Superior temporal gyrus (tissue), 1 donor: ENCODE data around the gene BHLHA15.

ENCODE experiments used
- DNase-seq: peaks from one replicate; pipeline ENCODE4 v3.0.0-alpha.2; 2016; ENCODE audit errors: extremely low spot score

Gene BHLHA15

DNA sequence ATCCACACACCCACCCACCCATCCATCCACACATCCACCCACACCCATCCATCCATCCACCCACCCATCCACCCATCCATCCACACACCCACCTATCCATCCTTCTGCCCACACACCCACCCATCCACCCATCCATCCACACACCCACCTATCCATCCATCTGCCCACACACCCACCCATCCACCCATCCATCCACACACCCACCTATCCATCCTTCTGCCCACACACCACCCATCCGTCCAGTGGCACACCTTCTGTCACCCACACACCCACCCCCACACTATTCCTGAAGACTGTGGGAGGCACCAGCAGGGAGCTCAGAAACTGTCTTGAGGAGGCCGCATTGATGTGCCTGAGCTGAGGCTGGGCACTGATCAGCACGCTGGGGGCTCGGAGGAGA is 31.7 kb downstream of the BHLHA15 start:
- DNase-seq = no peak

DNA sequence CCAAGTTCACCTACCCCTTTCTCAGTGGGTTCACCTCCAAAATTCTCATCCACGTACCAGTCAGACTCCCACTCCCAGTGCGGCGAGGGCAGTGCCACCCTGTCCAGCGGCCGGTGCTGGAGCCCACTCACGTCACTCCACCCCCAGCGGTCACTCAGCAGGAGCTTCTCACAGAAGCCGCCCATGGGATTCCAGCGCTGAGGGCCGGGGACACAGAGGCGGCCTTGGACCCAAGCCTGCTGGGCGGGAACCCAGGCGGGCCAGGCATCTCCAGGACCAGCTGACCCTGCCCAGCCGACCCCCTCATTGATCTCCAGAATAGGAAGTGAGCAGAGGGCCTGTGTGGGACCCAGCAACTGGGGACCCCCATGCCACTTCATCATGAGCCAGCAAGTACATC is 33.6 kb downstream of the BHLHA15 start:
- DNase-seq = no peak

DNA sequence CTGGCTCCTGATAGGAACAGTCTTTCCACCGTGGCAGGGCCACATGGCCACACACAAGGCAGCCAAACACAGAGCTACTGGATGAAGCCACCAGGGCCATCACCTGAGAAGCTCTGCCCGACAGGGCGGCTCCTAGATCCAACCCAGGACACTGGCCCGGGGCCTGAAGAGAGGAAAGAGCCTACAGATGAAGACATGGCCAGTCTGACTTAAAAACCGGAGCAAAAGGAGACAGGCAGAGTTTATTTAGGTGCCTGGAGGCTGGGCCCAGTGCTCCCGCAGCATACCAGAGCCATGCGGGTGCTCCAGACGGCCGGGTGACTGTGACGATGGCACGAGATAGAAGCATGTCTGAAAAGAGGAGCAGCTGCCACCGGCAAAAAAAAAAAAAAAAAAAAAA is 36.9 kb downstream of the BHLHA15 start:
- no peak for DNase-seq

DNA sequence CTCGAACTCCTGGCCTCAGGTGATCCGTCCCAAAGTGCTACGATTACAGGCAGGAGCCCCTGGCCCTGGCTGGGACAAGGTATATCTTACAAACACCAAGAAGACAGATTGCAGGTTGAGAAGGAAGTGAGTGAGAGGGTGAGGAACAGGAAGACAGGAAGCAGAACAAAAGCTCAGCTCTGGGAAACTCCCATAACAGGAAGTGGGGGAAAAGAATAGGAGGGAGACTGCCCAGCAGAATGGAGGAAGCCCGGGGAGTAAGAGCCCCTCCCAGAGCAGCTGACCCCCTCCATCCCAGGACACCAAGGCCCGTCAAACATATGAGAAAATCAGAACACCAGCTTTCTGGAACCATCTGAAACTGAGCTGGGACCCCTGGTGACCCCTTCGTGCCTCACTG is 37.9 kb downstream of the BHLHA15 start:
- no peak for DNase-seq

DNA sequence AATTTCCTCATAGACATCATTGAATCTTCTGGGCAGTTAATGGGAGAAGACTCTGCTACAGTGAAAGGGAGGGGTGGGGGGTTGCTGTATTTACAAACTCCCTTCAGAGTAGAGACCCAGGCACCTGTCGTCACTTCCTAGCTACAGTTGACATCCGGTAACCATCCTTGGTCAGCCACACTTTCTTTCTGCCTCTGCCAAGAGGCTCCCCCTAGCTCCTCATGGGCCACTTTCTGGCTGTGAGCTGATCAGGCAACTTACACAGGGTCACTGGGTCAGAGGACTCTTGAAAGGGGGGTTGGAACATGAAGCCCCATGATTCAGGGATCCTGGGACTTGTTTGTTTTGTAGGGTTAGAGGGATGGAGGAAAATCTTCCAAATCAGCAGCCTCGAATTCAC is 39.5 kb downstream of the BHLHA15 start:
- no peak for DNase-seq

DNA sequence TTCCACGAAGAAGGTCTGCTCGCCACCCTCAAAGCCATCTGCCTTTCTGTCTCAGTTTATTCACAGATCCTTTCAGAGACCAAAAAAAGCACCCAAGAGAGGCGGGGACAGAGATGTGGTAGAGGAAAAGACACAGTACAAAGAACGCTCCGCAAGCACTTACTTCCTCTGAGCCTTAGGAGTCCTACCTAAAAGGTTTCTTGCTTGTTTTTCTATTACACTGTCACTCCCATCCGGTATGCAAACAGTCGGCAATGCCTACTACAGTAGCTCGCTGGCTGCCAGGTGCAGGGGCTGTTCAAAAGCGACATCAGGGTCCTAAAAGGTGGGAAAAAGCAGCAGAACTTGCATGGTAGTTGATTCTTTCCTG is 40.0 kb downstream of the BHLHA15 start:
- DNase-seq = peak; percentile 12

DNA sequence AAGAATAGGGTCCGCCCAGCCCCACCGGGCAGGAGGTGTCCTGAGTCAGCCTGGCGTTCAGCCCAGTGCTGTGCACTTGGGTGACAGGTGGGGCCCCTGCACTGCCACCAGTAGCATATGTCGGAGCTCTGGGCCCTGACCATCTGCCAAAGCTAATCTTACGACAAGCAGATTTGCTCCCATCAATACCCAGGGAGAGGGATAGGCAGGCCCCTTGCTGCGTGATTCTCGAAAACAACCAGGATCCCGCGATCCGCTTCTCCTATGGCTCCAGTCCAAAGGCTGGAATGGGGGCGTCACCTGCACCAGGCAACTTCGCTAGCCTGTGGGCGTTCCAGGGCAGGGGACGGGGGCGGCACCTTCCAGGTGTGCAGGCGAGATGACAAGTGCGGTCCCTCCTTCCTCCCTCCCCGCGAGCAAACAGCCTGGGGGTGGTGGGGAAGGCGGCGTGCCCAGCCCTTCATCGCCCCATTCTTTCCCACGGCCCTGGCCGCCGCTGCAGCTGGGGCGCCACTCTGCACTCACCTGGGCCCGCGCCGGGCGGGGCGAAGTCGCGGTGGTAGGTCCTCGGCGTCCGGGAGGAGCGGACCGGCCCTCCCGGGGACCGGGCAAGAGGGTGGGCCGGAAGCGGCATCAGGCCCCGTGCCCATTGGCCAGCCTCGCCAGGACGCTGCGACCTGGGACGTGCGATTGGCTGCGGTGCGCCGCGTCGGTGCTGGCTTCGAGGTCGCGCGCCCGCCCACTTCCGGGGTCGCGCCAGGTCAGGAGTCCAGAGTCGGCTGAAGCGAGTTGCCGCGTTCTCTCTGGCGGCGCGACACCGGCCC is 40.6 kb downstream of the BHLHA15 start, which contains the start of gene TECPR1:
TECPR1 (minus strand) TSS at position 632 of the 824 bp plus-strand sequence. CDS start 6,086 bp downstream, outside the sequence.
- DNase-seq = peak; percentile 95

DNA sequence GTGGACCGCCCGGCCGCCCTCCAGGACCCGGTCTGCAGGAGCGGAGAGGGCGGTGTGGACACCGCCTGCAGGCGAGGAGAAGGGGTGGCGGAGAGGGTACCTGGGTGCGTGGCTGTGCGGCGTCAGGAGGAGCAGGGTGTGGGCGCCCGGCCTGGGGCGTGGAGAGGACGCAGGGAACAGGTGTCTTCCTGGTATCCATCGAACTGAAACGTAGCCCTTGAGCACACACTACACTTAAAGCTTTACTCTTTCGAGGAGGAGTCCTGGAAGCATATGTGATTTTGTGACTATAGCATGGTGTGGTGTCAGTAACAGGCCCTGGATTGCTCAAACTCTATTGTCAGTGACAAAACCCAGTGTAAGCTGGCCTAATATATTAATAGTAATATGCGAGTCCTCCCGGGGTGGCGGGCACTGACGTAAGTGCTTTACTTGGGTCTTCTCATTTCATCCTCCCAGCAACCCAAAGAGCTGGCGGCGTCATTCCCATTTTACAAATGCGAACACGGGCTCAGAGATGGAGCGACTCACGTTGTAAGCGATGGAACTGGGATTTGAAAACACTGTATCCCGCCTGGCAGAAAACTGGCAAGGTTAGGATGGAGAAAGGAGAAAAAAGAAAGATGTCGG is 41.3 kb downstream of the BHLHA15 start:
- no peak for DNase-seq

DNA sequence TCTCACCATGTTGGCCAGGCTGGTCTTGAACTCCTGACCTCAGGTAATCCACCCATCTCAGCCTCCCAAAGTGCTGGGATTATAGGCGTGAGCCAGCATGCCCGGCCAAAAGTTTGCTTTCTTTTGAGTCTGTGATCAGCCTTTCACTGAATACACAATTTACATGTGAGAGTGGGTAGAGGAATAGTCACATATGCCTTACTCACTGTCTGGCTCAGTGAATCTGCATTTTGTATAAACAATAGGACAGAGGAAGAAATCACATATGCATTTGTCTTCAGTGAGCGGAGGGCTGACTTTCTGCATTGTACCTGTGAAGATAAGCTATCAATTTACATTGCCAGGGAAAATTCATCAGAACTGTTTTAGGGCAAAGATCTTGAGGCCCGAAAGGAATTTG is 43.3 kb downstream of the BHLHA15 start:
- DNase-seq = no peak

DNA sequence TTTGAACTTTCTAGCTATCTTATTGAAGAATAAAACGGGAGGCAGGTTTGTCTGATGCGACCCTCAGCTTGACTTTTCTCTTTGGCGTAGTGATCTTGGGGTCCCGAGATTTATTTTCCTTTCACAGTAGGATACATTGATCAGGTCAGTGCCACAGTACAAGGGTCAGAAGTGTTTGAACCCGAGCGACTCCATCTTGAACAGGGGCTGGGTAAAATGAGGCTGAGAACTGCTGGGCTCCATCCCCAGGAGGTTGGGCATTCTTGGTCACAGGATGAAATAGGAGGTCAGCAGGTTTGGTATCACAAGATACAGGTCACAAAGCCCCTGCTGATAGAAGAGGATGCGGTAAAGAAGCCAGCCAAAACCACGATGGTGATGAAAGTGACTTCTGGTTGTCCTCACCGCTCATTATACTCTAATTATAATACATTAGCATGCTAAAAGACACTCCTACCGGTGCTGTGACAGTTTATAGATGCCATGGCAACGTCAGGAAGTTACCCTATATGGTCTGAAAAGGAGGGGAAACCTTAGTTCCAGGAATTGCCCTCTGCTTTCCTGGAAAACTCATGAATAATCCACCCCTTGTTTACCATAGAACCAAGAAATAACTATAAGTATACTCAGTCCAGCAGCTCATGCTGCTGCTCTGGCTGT is 43.8 kb downstream of the BHLHA15 start:
- no peak for DNase-seq

DNA sequence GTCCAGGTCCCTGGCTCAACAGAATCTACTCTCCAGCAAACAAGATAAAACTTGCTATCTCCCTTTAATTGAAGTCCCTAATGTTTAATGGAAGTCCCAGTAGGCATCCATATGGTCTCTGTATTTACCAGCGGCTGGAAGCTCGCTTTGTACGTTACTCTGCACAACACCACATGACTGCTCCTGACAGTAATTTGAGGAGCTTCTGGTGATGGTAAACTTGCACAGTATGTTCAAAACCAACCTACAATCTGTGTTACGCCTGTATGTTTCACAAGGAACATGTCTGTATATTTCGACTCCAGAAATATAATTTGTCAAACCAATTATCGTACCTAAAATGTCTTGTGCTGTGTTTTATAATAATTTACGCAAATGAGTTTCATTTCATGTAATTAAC is 45.2 kb downstream of the BHLHA15 start:
- DNase-seq = no peak

DNA sequence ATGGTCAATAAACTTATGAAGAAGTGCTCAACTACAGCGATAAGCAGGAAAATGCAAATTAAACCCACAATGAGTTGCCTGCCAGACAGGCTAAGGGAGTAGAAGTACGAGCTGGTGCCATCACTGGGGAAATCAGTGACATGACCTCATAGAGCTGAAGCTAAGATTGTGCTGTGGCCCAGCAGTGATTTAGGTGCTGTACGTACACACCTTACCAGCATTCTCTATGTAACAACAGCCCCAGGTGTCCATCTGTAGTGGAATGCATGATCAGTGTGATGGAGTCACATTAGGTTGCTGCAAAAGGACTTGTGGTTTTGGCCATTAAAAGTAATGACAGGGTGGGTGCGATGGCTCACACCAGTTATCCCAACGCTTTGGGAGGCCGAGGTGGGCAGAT is 46.5 kb downstream of the BHLHA15 start:
- no peak for DNase-seq
